ENCODE measurements around the gene FAM98B. TPM values are rescaled to one million over a fixed set of nuclear protein-coding genes. Genes with fewer than 3 reads are reported as not detected.

Gene FAM98B
- total RNA-seq, 1 donor from 2014 or later = 15.6 TPM

GRCh38 chr15:38518084-38518483, 64.2 kb downstream of the FAM98B start:
- no peaks in the 10 kb centered on the region for H3K36me3 Mint-ChIP-seq (ENCODE audit: low read depth)
- no peak overlapping the region for H3K4me3 Mint-ChIP-seq (ENCODE audit: unreplicated experiment)
- H3K9me3 Mint-ChIP-seq (ENCODE audit: low read depth) = no peaks in the 10 kb centered on the region
- TF ChIP-seq CTCF (IDR thresholded peaks at IDR 0.05) = no peak
- H3K27ac Mint-ChIP-seq (ENCODE audit: unreplicated experiment) = no peak overlapping the region
- peaks cover 1% of the 10 kb centered on the region for H3K27me3 Mint-ChIP-seq (ENCODE audit: low read depth)
- peaks cover 12% of the 10 kb centered on the region for H3K4me1 Mint-ChIP-seq (ENCODE audit: low read depth)
- DNase-seq (ENCODE audit: low spot score) = no peak

GRCh38 chr15:38520035-38520434, 66.1 kb downstream of the FAM98B start:
- peaks cover 4% of the 10 kb centered on the region for H3K4me1 Mint-ChIP-seq (ENCODE audit: low read depth)
- H3K36me3 Mint-ChIP-seq (ENCODE audit: low read depth) = no peaks in the 10 kb centered on the region
- H3K27ac Mint-ChIP-seq (ENCODE audit: unreplicated experiment) = no peak overlapping the region
- TF ChIP-seq CTCF (IDR thresholded peaks at IDR 0.05) = no peak
- H3K27me3 Mint-ChIP-seq (ENCODE audit: low read depth) = peaks cover 1% of the 10 kb centered on the region
- DNase-seq (ENCODE audit: low spot score) = no peak
- H3K4me3 Mint-ChIP-seq (ENCODE audit: unreplicated experiment) = no peak overlapping the region
- H3K9me3 Mint-ChIP-seq (ENCODE audit: low read depth) = no peaks in the 10 kb centered on the region

GRCh38 chr15:38521316-38521715, 67.4 kb downstream of the FAM98B start:
- H3K36me3 Mint-ChIP-seq (ENCODE audit: low read depth) = no peaks in the 10 kb centered on the region
- H3K27ac Mint-ChIP-seq (ENCODE audit: unreplicated experiment) = no peak overlapping the region
- DNase-seq (ENCODE audit: low spot score) = no peak
- TF ChIP-seq CTCF (IDR thresholded peaks at IDR 0.05) = no peak
- H3K27me3 Mint-ChIP-seq (ENCODE audit: low read depth) = peaks cover 1% of the 10 kb centered on the region
- H3K9me3 Mint-ChIP-seq (ENCODE audit: low read depth) = no peaks in the 10 kb centered on the region
- H3K4me1 Mint-ChIP-seq (ENCODE audit: low read depth) = peaks cover 4% of the 10 kb centered on the region
- no peak overlapping the region for H3K4me3 Mint-ChIP-seq (ENCODE audit: unreplicated experiment)

- DNase-seq (ENCODE audit: low spot score) = no peak
- H3K36me3 Mint-ChIP-seq (ENCODE audit: low read depth) = no peaks in the 10 kb centered on the region
Observed at GRCh38 chr15:38522922-38523321, 69.0 kb downstream of the FAM98B start.

GRCh38 chr15:38524156-38524555, 70.2 kb downstream of the FAM98B start:
- peaks cover 3% of the 10 kb centered on the region for H3K27me3 Mint-ChIP-seq (ENCODE audit: low read depth)
- peaks cover 2% of the 10 kb centered on the region for H3K9me3 Mint-ChIP-seq (ENCODE audit: low read depth)
- H3K4me1 Mint-ChIP-seq (ENCODE audit: low read depth) = no peaks in the 10 kb centered on the region
- no peak for TF ChIP-seq CTCF (IDR thresholded peaks at IDR 0.05)
- H3K27ac Mint-ChIP-seq (ENCODE audit: unreplicated experiment) = no peak overlapping the region
- no peak overlapping the region for H3K4me3 Mint-ChIP-seq (ENCODE audit: unreplicated experiment)
- DNase-seq (ENCODE audit: low spot score) = no peak
- H3K36me3 Mint-ChIP-seq (ENCODE audit: low read depth) = peaks cover 1% of the 10 kb centered on the region

More at GRCh38 chr15:38522922-38523321, 69.0 kb downstream of the FAM98B start:
- Mint-ChIP-seq H3K27me3 (ENCODE audit: low read depth) (peaks cover 3% of the 10 kb centered on the region), H3K4me1 (ENCODE audit: low read depth) (peaks cover under 1% of the 10 kb centered on the region), H3K27ac (ENCODE audit: unreplicated experiment) (no peak overlapping the region), H3K4me3 (ENCODE audit: unreplicated experiment) (no peak overlapping the region), H3K9me3 (ENCODE audit: low read depth) (no peaks in the 10 kb centered on the region)
- TF ChIP-seq CTCF (IDR thresholded peaks at IDR 0.05) = no peak
